Liver (tissue), 3 donors: ENCODE results near the gene XRCC6.

Source experiments
- ATF3 ChIP-seq: IDR thresholded peaks from 2 replicates; pipeline ENCODE4 v1.6.1; 2016; ENCODE audit warnings: antibody characterized with exemption
- RAD21 ChIP-seq, 2 donors: IDR thresholded peaks; 2 replicates each; pipeline ENCODE4 v1.6.1; 2016; ENCODE audit warnings: antibody characterized with exemption in 2 of 2, mild to moderate bottlenecking in 2 of 2
- TF ChIP-seq, protein P1 (sequence below): fragments of 150-350 bp; IDR thresholded peaks from 2 replicates; pipeline ENCODE4 v1.5.1; 2017; ENCODE audit warnings: improper control_type of control experiment, low read depth, low read length; ENCODE audit not compliant: missing input control
- donor health status: healthy.
- donor health status: healthy.

GRCh38 chr22:41621911-41622179 lies 750 bp downstream of the XRCC6 start:
- TF ChIP-seq, protein P1, sequence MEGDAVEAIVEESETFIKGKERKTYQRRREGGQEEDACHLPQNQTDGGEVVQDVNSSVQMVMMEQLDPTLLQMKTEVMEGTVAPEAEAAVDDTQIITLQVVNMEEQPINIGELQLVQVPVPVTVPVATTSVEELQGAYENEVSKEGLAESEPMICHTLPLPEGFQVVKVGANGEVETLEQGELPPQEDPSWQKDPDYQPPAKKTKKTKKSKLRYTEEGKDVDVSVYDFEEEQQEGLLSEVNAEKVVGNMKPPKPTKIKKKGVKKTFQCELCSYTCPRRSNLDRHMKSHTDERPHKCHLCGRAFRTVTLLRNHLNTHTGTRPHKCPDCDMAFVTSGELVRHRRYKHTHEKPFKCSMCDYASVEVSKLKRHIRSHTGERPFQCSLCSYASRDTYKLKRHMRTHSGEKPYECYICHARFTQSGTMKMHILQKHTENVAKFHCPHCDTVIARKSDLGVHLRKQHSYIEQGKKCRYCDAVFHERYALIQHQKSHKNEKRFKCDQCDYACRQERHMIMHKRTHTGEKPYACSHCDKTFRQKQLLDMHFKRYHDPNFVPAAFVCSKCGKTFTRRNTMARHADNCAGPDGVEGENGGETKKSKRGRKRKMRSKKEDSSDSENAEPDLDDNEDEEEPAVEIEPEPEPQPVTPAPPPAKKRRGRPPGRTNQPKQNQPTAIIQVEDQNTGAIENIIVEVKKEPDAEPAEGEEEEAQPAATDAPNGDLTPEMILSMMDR = no peak
- no peak for TF ChIP-seq ATF3
- no peak for TF ChIP-seq RAD21 (IDR thresholded peaks at IDR 0.05)
